Activated CD4-positive, alpha-beta T cell treated with anti-CD3 and anti-CD28 coated beads, Interleukin-2, amount 50 U/mL, for 4 hours (primary cell): ENCODE results near the gene AATK.
"Not testable (repeated sequence)": the region's sequence is repeated elsewhere in the genome, so short reads cannot be mapped to it uniquely, and the experiment has no call there.

ENCODE experiments used
- DNase-seq, 2 experiments: peaks; one replicate each; pipeline ENCODE4 v3.0.0-alpha.2; 2020

Gene AATK

GRCh38 chr17:81084680-81085419, 81.2 kb downstream of the AATK start:
- DNase-seq, result no peak

- no peak for DNase-seq
Measured at GRCh38 chr17:81083125-81083765, 82.8 kb downstream of the AATK start.

GRCh38 chr17:81082177-81083073, 83.6 kb downstream of the AATK start:
- no peak for DNase-seq

- no peak for DNase-seq
Measured at GRCh38 chr17:81081222-81082176, 84.5 kb downstream of the AATK start.

GRCh38 chr17:81080019-81080418, 86.0 kb downstream of the AATK start:
- no peak for DNase-seq

GRCh38 chr17:81078026-81078913, 87.8 kb downstream of the AATK start:
- DNase-seq, result not testable (repeated sequence)

- no peak for DNase-seq
Measured at GRCh38 chr17:81076141-81076679, 89.8 kb downstream of the AATK start.

GRCh38 chr17:81075307-81075706, 90.7 kb downstream of the AATK start:
- DNase-seq, result no peak

GRCh38 chr17:81074875-81075274, 91.1 kb downstream of the AATK start:
- DNase-seq, result no peak

GRCh38 chr17:81073967-81074839, 91.8 kb downstream of the AATK start:
- DNase-seq, result no peak

GRCh38 chr17:81071761-81072741, 94.0 kb downstream of the AATK start:
- no peak for DNase-seq

- DNase-seq, result no peak
Measured at GRCh38 chr17:81070541-81071246, 95.3 kb downstream of the AATK start.

- DNase-seq, result no peak
Measured at GRCh38 chr17:81069135-81069645, 96.8 kb downstream of the AATK start.

GRCh38 chr17:81068411-81069134, 97.4 kb downstream of the AATK start:
- no peak for DNase-seq

- no peak for DNase-seq
Measured at GRCh38 chr17:81067391-81067811, 98.6 kb downstream of the AATK start.
